WTC11 (cell line): ENCODE data around the gene GRM3.

Source experiments
- CREB1 ChIP-seq: sonication (generic); formaldehyde crosslinking; IDR thresholded peaks from 2 replicates; pipeline ENCODE4 v1.8.0; 2023; ENCODE audit warnings: mild to moderate bottlenecking, missing genetic modification reagents
- CTCF ChIP-seq: fragments of 200-600 bp; IDR thresholded peaks from 2 replicates; pipeline ENCODE4 v1.8.0; 2022; ENCODE audit warnings: antibody characterized with exemption
- NR2C2 ChIP-seq: sonication (generic); formaldehyde crosslinking; IDR thresholded peaks from 2 replicates; pipeline ENCODE4 v1.8.0; 2022; ENCODE audit warnings: mild to moderate bottlenecking, missing genetic modification reagents
- NR3C1 ChIP-seq: sonication (generic); formaldehyde crosslinking; conservative IDR thresholded peaks from 2 replicates; pipeline ENCODE4 v1.8.1; 2023; ENCODE audit warnings: low read depth, mild to moderate bottlenecking, missing genetic modification reagents
- TF ChIP-seq, protein P1 (sequence below): sonication (generic); formaldehyde crosslinking; IDR thresholded peaks from 2 replicates; pipeline ENCODE4 v1.8.1; 2022; ENCODE audit warnings: mild to moderate bottlenecking, missing genetic modification reagents, moderate library complexity, borderline replicate concordance

DNA sequence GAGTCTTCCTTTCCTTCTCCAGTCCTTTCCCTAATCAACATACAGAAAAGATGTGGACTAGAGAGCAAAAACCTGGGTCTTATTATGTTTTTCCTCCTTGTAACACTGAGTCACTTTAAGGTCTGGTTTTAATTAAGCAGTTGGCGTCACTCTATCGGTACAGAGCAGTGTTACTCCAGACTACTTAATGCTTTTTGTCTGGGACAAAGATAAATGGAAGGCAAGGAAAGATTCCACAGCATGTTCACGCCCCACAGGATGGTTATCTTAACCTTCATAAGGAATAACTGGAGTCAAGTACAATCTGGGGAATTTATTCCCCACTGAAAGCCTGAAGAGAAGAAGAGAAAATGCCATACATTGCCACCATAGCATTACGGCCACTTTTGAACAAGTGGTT lies 270.0 kb downstream of the GRM3 start:
- TF ChIP-seq CTCF = no peak
- TF ChIP-seq CREB1 (CRISPR knock-in tag) = no peak
- no peak for TF ChIP-seq NR3C1
- TF ChIP-seq, protein P1, sequence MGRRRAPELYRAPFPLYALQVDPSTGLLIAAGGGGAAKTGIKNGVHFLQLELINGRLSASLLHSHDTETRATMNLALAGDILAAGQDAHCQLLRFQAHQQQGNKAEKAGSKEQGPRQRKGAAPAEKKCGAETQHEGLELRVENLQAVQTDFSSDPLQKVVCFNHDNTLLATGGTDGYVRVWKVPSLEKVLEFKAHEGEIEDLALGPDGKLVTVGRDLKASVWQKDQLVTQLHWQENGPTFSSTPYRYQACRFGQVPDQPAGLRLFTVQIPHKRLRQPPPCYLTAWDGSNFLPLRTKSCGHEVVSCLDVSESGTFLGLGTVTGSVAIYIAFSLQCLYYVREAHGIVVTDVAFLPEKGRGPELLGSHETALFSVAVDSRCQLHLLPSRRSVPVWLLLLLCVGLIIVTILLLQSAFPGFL (CRISPR knock-in tag) = no peak
- no peak for TF ChIP-seq NR2C2 (CRISPR knock-in tag)
